Measurements from ENCODE around the gene COL25A1. TPM values are rescaled to one million over a fixed set of nuclear protein-coding genes. Genes with fewer than 3 reads are reported as not detected.

The COL25A1 gene
- total RNA-seq, 4 donors from 2014 or later, result 0.14 to 1.6 (median 0.32) TPM; not detected in 1

DNA sequence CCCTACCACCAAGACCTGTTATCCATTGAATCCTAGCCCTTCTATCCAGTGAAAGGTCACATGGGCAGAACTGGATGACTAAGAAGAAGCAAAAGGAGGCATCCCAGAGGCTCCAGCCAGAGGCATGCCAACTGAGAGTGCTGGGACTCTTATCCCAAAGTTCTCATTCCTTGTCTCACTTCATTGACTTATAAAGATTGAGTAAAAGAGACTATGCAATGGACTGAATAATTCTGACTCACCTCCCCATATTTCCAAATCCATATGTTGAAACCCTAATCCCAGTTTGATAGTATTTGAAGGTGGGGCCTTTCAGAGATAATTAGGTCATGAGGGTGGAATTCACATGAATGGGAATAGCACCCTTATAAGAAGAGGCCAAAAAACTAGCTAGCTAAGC lies 131.4 kb downstream of the COL25A1 start:
- H3K27me3 ChIP-seq, result no peaks in the 10 kb centered on the region
- H3K9me3 ChIP-seq, result no peaks in the 10 kb centered on the region
- no peak overlapping the region for H3K4me3 ChIP-seq
- in situ Hi-C loops (cut with MboI; ENCODE audit: low pct_ligation_motif_present in 1 of 4, low pct_unique_long_range_greater_than_20kb in 1 of 4, low sequenced_read_pairs in 3 of 4) (no loop called here), intact Hi-C loops (cut with DNase I; ENCODE audit: low total_unique reads) (no loop called here)
- H3K4me1 ChIP-seq, result no peaks in the 10 kb centered on the region
- no peak overlapping the region for H3K27ac ChIP-seq
- DNase-seq, result no peak
- TF ChIP-seq CTCF (IDR thresholded peaks at IDR 0.05), result no peak
- no peak for TF ChIP-seq POLR2A (IDR thresholded peaks at IDR 0.05)
- TF ChIP-seq POLR2AphosphoS5 (IDR thresholded peaks at IDR 0.05), result no peak
- H3K36me3 ChIP-seq, result no peaks in the 10 kb centered on the region

DNA sequence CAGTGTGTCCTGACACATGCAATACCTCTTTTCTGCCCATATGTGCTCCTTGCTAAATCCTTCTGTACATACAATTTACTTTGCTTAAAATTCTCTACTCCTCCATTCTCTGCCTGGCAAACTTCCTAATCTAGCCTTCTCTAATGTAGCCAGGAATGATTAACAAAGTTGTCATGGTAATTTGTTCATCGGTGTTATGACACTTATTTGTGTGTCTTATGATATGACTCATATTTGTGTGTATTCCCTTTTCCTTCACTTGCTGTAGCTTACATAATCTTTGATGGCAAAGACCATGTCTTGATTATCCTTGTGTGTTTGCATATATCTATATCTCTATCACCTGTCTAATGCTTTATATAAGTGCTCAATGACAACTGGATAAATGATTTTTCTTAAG lies 133.3 kb downstream of the COL25A1 start:
- Histone ChIP-seq H3K4me1 (no peaks in the 10 kb centered on the region), H3K36me3 (no peaks in the 10 kb centered on the region), H3K27me3 (no peaks in the 10 kb centered on the region), H3K9me3 (no peaks in the 10 kb centered on the region), H3K4me3 (no peak overlapping the region), H3K27ac (no peak overlapping the region)
- in situ Hi-C loops (cut with MboI; ENCODE audit: low pct_ligation_motif_present in 1 of 4, low pct_unique_long_range_greater_than_20kb in 1 of 4, low sequenced_read_pairs in 3 of 4), result no loop called here
- TF ChIP-seq POLR2A (IDR thresholded peaks at IDR 0.05) (no peak), CTCF (IDR thresholded peaks at IDR 0.05) (no peak), POLR2AphosphoS5 (IDR thresholded peaks at IDR 0.05) (no peak), EP300 (IDR thresholded peaks at IDR 0.05; ENCODE audit: low read depth) (no peak)
- intact Hi-C loops (cut with DNase I; ENCODE audit: low total_unique reads), result no loop called here
- WGBS, 2 donors (ENCODE audit: low coverage in 1 of 2), result 72 to 79% methylated on average over 1 of the region's 1 CpG
- DNase-seq, result no peak

- no peaks in the 10 kb centered on the region for H3K4me1 ChIP-seq
- no peak for TF ChIP-seq POLR2AphosphoS5 (IDR thresholded peaks at IDR 0.05)
- no peak for TF ChIP-seq CTCF (IDR thresholded peaks at IDR 0.05)
- no peak for TF ChIP-seq POLR2A (IDR thresholded peaks at IDR 0.05)
- no peak for TF ChIP-seq EP300 (IDR thresholded peaks at IDR 0.05; ENCODE audit: low read depth)
- in situ Hi-C loops (cut with MboI; ENCODE audit: low pct_ligation_motif_present in 1 of 4, low pct_unique_long_range_greater_than_20kb in 1 of 4, low sequenced_read_pairs in 3 of 4) (no loop called here), intact Hi-C loops (cut with DNase I; ENCODE audit: low total_unique reads) (no loop called here)
- no peak overlapping the region for H3K27ac ChIP-seq
- 76% methylated on average over 3 of the region's 3 CpGs for WGBS, 2 donors (ENCODE audit: low coverage in 1 of 2)
- no peaks in the 10 kb centered on the region for H3K9me3 ChIP-seq
- H3K4me3 ChIP-seq, result no peak overlapping the region
- H3K27me3 ChIP-seq, result no peaks in the 10 kb centered on the region
- no peak for DNase-seq
- no peaks in the 10 kb centered on the region for H3K36me3 ChIP-seq
Measured at GRCh38 chr4:109166586-109166985, 135.9 kb downstream of the COL25A1 start.

- Histone ChIP-seq H3K27me3 (no peaks in the 10 kb centered on the region), H3K9me3 (no peaks in the 10 kb centered on the region), H3K36me3 (no peaks in the 10 kb centered on the region), H3K4me1 (no peaks in the 10 kb centered on the region), H3K4me3 (no peak overlapping the region), H3K27ac (no peak overlapping the region)
- TF ChIP-seq POLR2A (IDR thresholded peaks at IDR 0.05) (no peak), EP300 (IDR thresholded peaks at IDR 0.05; ENCODE audit: low read depth) (no peak), POLR2AphosphoS5 (IDR thresholded peaks at IDR 0.05) (no peak), CTCF (IDR thresholded peaks at IDR 0.05) (no peak)
- DNase-seq, result no peak
- intact Hi-C loops (cut with DNase I; ENCODE audit: low total_unique reads), result no loop called here
- in situ Hi-C loops (cut with MboI; ENCODE audit: low pct_ligation_motif_present in 1 of 4, low pct_unique_long_range_greater_than_20kb in 1 of 4, low sequenced_read_pairs in 3 of 4), result no loop called here
Measured at GRCh38 chr4:109166126-109166525, 136.3 kb downstream of the COL25A1 start.
